HG02870 (cell line): Measurements from ENCODE around the gene LRRTM4.
"Not testable (repeated sequence)": the region's sequence is repeated elsewhere in the genome, so short reads cannot be mapped to it uniquely, and the experiment has no call there.

ENCODE experiments used
- ATAC-seq: cut with Tn5 transposase; IDR thresholded peaks from one replicate; pipeline ENCODE4 v1.9.1; 2021; ENCODE audit warnings: mild to moderate bottlenecking, moderate library complexity; ENCODE audit not compliant: unreplicated experiment

Gene LRRTM4

DNA sequence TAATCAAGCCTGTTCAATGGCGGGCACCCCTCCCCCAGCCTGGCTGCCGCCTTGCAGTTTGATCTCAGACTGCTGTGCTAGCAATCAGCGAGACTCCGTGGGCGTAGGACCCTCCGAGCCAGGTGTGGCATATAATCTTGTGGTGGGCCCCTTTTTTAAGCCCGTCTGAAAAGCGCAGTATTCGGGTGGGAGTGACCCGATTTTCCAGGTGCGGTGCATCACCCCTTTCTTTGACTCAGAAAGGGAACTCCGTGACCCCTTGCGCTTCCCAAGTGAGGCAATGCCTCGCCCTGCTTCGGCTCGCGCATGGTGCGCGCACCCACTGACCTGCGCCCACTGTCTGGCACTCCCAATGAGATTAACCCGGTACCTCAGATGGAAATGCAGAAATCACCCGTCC, 740.9 kb downstream of the LRRTM4 start:
- ATAC-seq: not testable (repeated sequence)

DNA sequence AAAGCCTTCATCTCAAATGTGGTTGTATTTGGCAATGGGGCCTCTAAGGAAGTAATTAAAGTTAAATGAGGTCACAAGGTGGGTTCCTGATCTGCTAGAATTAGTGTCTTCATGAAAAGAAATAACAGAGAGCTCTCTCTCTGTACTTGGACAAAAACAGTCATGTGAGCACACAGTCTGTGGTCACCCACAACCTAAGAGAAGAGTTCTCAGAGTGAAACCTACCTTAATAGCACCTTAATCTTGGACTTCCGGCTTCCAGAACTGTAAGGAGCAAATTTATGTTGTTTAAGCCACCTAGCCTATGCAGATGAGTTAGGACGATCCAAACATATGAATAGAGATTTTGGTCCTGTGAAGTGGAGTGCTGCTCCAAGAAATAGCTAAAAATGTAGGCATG, 758.9 kb downstream of the LRRTM4 start:
- no peak for ATAC-seq

DNA sequence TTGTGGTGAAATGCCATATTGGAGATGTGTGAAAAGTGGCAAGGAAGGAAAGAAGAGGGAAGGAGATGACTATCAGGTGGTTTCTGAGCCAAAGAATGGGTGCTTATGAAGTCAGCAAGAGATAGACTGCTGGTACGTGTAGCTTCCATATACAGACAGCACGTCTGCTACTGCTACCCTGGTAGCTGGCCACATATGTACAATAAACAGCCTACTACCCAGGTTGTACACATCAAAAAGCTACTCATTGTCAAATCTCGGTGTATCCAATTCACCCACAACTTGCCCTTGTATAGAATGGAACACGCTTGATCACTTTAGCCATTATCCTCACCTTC, 761.8 kb downstream of the LRRTM4 start:
- ATAC-seq: peak; percentile 15

DNA sequence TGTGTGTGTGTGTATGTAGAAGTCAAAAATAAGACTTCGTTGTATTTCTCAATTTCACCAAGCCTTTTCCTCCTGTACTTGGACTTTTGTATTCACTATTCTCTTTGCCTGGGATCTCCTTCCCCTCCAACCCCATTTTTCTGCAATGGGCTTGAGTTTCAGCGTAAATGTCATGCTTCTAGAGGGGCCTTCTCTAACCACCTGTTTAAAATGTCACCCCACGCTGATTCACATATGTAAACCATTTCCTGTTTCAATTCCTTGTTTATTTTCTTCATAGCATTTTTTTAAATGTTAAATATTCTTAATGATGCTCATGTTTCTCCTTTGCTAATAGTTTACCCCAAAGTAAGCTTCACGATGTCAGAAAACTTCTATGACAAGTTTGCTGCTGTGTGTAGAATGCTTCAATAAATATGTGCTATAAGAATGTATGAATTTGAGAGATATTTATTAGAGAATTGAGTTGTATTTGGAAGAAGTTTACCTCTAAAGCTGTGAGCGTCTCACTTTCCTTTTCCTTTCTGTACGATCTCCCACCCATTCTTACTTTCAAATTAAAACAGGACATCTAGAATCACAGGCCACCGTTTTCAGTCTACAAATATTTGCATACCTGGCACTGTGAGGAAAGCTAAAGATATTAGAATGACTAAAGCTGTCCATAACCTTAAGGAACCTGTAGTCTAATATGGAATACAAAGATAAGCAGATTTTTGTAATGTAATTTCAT, 762.4 kb downstream of the LRRTM4 start:
- peak; percentile 59 for ATAC-seq

DNA sequence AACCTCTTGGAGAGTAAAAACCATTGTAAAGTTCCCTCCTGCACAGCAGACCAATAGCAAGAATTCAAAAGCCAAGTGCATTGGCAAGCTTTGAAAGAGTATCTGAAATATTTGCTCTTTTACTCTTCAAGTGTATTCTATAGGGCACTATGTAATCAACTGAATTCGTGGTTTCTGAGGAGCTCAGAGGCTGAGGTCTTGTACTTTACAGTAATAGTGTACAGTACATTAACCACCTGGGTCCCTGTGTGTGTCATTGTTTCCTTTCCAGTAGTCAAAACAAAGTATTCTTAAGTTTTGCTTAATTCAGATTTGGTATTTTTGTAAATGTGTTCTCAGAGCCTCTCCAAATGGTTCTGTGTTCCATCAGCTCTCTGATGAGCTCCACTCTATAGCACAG, 769.7 kb downstream of the LRRTM4 start:
- ATAC-seq: no peak

DNA sequence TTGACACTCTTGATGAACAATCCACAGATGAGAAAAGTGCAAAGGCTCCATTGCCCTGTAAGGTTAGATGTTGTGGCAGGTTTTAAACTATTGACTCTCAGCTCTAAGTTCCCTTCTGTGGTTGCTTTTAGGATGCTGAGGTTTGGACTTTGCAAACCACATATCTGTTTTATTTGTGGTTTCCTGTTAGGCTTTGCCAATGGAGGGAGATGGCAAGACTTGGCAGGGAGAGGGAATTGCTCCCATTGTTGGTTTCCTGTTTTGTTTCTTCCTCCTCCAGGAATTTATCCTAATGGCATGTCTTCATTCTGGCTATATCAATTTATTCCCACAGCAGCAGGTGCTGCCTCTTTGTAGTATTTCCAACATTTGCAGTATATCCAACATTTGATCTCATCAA, 772.3 kb downstream of the LRRTM4 start:
- no peak for ATAC-seq

DNA sequence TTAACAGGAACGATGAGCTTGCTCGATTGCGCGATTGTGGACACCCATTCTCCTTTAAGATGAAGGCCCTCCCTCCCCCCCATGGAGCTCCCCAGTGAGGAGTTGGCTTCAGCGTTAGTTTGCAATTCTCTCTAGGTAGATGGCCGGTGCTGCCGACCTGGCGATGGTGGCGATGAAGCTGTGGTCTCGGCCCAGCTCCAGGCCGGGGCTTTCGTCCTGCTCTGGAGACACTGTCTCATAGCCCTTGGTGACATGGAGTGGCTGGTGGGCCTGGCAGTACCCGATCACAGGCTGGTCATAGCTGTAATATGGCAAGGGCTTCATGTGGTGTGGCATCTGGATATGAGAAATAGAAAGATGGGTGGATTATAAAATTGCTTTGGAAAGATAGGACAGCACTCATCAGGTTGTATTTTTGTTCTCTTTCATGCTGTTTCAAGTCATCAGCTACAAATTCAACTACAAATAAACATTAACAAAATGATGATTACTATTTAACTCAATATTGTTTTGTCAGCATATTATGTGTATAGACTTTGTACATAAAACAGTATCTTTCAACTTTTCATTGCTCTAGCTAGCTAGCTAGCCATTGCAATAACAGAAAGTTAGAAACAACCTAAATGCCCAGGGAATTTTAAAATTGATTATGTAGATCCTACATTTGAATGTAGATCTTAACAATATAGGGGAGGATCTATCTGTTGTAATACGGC, 773.4 kb downstream of the LRRTM4 start:
- ATAC-seq: no peak

DNA sequence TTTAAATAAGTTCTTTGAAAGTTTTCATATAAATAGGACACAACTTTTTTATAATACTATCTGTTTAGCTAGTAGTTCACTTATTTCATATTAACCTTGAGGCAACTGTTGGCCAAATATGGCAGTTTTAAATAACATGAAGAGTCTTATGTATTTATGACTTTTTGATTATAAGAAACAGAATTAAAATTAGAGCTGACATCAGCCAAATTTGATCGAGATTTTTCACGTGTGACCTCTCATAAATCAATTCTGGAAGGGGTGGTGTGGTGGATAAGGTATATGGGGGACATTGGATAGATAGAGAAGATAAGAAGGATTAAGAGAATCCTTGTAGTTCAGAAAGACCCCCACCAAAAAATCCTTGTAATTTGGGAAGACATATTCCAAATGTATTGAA, 776.6 kb downstream of the LRRTM4 start:
- ATAC-seq: no peak

DNA sequence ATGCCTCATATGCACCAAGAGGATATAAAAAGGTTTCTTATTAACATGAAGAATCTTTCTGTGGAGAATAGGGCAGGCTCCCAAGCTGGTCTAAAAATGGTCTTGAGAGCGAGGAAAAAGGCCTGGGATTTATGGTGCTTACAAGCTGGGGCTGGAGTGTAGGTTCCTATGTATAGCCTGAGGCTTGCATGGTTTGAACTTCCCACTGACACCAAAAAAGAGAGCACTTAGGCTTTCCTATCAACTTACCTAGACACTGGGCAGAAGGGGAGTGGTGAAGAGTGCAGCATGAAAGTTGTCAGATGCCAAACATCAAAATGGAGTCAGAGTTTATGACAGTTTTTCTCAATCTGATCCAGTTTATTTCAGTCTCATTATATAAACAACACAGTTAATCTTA, 784.6 kb downstream of the LRRTM4 start:
- ATAC-seq: no peak

DNA sequence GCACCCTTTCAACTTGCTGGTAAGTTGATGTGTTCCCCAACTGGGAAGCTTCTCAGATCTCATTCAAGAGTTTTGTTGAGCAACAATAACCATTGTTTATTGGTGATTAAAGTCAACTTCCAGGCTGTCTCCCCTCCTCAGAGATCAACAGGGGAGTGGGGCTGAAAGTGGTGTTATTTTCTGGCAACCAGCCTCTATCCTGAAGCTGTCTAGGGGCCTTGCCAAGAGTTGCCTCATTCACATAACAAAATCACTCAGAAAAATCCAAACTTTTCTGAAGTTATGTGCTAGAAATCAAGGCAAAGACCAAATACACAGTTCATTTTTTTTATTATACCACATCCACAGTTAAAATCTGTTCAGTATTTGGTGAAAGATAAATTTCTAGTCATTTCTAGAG, 788.4 kb downstream of the LRRTM4 start:
- ATAC-seq: no peak

DNA sequence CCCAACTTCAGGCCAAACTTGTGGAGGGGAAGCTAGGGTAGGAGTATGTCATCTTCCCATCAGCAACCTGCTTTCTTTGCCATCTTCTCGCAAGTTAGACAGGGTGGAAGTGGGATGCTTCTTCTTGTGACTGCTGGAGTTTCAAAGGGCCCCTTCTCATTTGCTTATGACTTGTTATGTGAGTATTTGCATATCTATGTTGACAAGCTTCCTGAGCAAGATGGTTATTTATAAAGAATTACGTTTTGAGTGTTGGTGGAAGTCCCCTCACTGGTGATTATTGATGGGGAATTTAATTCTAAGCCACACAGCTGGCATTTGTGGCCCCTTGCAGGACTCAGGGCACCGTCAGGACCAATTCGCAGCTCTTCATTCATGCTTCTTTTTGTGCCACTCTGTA, 791.0 kb downstream of the LRRTM4 start:
- ATAC-seq: peak; percentile 86

DNA sequence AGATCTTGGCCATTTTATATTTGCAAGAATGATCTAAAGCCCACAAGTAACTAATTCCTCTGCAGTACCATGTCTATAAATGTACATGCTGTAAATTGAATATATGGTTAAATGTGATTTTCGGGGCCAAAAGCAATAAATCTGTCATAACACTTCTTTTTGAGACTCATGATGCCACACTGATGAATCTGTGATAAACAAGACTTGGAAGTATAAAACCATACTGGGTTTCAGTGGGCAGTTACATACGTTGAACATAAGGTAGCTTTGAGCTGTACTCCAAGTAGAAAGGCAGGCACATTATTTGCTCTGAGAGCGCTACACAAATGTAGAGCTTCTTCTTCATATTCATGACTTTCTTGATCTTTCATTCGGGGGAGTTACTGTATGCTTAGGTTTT, 792.2 kb downstream of the LRRTM4 start:
- ATAC-seq: no peak

DNA sequence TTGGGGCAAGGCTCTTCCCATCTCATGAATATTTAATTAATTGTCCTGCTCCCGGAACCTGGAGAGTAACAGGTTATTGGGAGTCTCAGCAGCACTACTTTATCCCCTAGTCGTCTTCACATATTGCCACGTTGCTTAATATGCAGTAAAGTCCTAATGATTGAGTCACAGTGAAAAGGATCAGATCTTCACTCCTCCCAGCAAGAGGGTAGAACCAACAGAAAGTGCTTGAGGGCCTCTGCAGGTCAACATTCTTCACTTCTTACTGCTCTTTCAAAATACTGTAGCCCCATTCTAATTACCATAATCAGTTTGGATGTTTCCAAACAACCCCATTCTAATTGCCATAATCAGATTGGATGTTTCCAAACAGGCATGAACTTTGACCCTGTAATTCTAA, 801.0 kb downstream of the LRRTM4 start:
- ATAC-seq: no peak

DNA sequence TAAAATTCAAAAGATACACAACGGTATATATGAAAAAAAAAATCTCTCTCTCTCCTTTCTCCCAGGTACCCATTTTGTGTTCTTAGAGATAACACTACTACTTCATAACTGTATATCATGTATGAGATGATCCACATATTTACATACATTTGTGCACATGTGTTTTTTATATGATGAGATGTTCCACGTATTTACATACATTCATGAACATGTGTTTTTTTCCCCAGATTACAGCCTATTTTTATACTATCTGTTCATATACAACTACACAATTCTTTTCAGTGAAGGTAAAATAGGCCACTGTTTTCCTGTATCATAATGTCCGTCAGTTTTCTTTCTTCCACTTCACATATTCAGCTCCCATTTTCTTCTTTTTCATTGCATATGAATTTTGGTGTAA, 808.9 kb downstream of the LRRTM4 start:
- no peak for ATAC-seq

DNA sequence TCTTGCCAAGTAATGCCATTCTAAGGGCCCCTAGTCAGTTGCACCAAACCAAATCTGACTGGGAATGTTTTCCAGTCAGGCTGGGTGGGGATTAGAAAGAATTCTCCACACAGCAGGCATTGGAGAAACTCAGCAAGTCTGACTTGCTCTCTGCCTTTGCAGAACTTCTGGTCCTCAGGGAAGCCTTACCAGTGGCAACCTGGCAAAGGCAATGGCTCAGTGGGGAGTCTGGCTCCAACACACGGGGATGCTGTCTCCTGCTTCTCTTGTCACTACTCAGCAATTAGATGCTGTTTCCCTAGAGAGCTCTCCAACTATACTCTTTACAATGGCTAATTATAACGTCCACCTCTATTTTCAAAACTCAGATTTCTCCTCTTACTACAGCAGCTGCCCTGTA, 810.7 kb downstream of the LRRTM4 start:
- ATAC-seq: no peak

DNA sequence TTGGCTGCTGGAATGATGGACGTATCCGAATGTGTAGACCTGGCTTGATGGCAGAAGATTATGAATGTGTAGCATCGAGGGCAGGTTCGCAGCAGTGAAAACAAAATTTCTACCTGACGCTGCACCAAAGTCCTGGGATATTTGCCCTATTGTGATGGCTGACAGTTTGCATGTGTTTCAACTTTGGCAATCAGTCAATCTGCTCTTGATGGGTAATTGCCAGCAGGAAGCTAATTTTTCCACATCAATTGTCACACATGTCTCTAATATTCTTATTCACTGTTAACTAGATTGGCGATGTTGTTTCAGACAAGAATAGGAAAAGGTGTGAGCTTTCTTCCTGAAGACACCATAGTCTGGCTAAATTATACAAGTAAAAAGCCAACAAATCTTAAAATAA, 821.3 kb downstream of the LRRTM4 start:
- no peak for ATAC-seq

DNA sequence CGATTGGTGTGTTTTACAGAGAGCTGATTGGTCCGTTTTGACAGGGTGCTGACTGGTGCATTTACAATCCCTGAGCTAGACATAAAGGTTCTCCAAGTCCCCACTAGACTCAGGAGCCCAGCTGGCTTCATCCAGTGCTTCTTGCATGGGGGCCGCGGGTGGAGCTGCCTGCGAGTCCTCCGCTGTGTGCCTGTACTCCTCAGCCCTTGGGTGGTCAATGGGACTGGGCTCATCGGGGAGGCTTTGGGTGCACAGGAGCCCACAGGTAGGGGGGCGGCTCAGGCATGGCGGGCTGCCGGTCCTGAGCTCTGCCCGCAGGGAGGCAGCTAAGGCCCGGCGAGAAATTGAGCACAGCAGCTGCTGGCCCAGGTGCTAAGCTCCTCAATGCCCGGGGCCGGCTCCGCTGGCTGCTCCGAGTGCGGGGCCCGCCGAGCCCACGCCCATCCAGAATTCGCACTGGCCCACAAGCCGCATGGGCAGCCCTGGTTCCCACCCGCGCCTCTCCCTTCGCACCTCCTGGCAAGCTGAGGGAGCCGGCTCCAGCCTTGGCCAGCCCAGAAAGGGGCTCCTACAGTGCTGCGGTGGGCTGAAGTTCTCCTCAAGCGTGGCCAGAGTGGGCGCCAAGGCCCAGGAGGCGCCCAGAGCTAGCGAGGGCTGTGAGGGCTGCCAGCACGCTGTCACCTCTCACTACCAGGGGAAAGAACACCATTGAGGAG, 824.0 kb downstream of the LRRTM4 start:
- not testable (repeated sequence) for ATAC-seq
